ELF-1 (cell line): Measurements from ENCODE around the gene ARL4D.
"Not testable (repeated sequence)": the region's sequence is repeated elsewhere in the genome, so short reads cannot be mapped to it uniquely, and the experiment has no call there.

ENCODE experiments used
- DNase-seq: peaks from one replicate; pipeline ENCODE4 v3.0.0-alpha.2; 2016; ENCODE audit warnings: low read depth, low spot score

ARL4D gene

DNA sequence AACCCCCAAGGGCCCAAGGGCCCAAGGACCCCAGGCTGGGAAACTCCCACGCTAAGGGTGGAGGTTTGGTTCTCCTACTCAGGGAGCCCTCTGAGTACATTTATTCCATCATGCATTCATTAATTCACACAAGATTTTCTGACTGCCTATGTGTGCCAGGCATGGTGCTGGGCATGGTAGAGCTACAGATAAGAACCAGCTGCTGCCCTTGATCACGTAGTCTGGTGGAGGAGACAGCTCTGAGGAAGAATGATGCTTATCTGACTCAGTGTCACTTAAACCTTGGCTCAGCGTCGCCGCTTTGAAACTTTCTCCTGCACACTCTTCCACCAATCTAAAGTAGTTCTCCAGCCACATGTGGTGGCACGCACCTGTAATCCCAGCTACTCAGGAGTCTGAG lies 3.6 kb upstream of the ARL4D start:
- no peak for DNase-seq

DNA sequence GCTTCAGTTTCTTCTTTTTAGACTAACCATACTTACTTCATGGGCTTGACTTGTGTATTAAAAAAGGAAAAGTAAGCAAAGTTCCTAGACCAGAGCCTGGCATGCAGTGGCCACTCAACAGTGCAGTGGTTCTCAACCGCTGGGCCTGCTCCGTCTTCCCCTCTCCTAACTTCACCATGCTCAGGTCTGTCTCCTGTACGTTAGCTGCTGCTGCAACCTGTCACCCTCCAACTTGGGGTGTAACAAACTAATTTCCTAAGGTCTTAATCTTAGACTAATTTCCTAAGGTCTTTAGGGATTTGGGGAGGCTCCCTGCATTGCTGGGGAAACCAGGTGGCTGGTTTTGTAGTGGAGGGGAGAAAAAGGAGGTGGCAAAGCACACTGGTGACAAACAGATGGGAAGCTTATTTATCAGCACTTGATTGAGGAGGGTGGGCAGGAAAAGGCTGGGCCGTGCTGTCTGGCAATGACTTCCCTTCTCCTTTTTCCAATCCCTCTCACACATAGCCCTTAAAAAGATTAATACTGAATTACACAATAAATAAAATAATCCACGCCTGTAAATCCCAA lies 2.2 kb upstream of the ARL4D start:
- DNase-seq = no peak

DNA sequence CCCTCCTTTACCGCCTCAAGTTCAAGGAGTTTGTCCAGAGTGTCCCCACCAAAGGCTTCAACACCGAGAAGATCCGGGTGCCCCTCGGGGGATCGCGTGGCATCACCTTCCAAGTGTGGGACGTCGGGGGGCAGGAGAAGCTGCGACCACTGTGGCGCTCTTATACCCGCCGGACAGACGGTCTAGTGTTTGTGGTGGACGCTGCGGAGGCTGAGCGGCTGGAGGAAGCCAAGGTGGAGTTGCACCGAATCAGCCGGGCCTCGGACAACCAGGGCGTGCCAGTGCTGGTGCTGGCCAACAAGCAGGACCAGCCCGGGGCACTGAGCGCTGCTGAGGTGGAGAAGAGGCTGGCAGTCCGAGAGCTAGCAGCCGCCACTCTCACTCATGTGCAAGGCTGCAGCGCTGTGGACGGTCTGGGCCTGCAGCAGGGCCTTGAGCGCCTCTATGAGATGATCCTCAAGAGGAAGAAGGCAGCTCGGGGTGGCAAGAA lies 1.1 kb downstream of the ARL4D start:
- no peak for DNase-seq

DNA sequence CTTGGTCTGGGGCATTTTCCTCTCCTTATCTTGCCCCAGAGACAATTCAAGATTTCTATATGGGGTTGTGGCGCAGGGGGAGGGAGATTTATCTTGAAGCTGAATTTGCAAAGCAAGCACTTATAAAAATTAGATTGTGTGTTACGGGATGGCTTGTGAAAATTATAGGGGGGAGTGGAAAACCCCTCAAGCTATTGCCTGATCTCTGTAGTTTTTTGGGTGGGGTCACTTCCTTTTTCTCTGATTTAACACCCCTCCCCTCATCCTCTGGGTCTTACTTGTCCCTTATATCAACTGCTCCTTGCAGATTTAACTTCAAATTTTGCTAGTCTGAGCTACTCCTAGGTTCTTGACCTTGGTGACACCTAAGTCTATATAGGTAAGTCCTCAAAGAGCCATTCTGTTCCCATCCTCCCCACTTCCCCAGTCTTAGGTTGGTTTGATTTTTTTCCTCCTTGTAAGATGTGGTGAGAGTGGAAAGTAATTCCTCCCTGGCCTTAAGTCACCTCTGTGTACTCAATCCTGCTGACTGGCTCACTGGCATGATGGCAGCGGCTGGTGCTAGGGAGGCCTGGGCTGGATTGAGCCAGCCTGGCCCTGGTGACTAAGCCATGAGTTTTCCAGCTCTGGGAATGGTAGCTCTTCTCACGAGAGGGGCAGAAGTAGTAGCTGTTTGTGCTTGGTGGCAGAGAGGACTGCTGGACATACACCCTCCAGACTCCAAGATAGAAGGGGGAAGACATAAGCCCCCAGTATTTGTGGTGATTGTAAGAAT lies 2.3 kb downstream of the ARL4D start:
- DNase-seq = peak; percentile 51

DNA sequence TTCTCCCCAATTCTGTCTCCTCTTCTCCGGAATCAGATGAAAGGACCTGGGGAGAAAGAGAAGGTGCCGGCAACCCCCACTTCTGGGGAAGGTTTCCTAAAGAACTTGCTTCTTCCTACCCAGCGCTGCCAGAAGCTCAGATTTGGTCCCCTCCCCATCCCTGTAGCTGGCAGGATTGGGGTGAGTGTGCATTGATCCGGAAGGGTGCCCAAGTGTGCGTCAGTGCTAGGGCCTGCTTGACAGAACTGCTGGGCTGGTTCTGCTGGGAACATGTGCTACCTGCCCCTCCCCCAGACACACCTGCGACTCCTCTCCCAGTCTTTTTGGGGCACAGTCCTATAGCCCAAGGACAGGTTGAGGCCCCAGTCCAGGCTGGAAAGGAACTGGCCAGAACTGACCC lies 3.3 kb downstream of the ARL4D start:
- no peak for DNase-seq

DNA sequence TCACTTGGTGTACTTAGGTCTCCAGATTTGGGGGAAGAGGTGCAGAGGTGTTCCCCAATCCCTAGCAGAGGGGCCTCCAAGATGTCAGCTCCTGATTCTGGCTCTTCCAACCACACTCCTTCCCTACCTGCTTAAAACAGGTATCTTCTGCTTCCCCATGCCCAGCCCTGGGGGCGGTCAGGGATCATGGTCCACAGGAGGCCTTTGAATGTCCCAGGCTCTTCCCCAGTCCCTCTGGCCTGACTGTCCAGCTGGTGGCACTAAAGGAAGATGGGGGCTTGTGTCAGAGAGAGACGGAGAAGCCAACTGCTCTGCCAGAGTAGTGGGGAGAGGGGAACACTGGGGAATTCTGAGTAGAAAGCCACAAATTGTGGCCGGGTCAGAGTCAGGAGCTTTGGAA lies 3.8 kb downstream of the ARL4D start:
- no peak for DNase-seq

DNA sequence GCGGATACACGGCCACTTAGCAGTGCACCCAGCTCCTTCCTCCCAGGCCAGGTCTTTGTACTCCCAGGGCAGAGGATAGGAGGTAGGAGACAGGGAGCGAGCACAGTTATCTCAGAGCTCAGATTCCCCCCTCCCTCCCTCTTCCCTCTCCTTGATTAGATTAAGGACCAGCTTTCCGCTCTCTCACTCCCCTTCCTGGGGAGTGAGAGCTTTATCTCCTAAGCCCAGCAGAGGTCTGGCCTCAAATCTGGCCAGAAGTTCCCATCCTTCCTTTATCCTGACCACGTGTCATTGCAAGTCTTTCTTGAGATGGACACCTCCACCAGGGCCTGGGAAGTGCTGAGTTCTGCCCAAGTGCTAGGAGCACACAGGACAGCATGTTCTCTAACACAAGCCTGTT lies 5.1 kb downstream of the ARL4D start:
- DNase-seq = peak; percentile 71

DNA sequence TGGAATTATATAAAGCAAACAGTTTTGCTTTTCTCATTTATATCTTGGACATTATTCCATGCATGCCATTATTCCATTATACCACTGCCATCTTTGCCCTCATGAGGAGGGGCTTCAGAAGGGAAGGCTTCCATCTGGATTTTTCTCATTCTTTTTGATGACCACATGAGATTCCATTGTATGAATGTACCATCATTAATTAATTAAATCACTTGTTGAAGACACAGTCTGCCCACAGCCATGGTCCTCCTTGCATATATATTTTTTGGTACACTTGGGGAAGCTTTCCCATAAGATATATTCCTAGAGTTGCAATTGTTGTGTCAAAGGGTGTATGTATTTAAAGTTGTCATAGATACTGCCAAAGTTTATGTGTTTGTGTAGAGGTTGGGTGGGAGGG lies 7.1 kb downstream of the ARL4D start:
- DNase-seq = no peak

DNA sequence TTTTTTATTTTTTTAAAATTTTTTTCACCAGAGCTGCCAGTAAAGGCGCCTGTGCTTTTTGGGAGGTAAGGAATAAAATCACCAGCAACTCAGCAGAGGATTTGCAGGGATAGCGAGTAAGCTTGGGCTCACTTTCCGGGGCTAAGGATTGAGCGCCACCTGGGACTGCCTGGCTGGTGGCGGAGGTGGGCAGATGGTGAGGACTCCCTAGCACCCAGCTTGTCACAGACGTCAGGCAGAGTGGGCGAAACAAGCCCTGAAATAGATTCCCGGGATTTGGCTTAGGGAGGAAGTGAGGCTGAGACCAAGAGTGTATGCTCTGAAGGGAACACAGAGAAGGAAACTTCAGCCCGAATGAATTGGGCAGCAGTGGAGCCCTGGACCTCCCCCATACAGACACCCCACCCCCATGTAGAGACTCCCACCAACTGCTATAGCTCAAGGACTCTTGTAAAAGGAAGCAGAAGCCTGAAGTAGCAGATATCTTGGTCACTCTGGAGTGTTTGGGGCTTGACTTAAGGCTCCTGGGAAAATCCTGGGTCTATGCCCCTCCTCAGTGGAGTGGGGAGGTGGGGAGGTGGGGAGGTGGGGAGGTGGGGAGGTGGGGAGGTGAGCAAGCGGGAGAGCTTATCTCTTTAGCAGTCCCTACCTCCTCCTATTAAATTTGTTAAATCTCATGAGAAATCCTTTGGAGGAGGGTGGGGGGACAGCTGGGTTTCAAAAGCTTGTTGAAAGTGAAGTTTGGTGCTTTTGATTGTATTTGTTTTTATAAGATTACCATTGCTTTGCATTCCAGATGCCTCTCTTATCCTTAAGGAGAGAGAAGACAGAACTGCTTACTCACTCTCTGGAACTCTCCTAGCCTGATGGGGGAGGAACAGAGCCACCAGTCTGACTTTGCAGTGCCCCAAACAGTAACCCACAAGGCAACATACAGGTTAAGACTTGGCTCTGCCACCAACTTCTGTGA lies 8.2 kb downstream of the ARL4D start:
- peak; percentile 49 for DNase-seq

DNA sequence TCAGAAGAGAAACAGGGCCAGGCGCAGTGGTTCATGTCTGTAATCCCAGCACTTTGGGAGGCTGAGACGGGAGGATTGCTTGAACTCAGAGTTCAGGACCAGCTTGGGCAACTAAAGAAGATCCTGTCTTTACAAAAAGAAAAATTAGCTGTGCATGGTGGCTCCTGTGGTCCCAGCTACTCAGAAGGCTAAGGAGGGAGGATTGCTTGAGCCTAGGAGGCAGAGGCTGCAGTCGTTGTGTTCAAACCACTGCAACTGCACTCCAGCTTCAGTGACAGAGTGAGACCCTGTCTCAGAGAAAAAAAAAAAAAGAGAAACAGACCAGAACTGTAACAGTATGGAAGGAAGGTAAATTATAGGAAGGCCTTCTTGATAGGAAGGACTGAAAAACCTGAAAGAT lies 10.3 kb downstream of the ARL4D start:
- DNase-seq = no peak

DNA sequence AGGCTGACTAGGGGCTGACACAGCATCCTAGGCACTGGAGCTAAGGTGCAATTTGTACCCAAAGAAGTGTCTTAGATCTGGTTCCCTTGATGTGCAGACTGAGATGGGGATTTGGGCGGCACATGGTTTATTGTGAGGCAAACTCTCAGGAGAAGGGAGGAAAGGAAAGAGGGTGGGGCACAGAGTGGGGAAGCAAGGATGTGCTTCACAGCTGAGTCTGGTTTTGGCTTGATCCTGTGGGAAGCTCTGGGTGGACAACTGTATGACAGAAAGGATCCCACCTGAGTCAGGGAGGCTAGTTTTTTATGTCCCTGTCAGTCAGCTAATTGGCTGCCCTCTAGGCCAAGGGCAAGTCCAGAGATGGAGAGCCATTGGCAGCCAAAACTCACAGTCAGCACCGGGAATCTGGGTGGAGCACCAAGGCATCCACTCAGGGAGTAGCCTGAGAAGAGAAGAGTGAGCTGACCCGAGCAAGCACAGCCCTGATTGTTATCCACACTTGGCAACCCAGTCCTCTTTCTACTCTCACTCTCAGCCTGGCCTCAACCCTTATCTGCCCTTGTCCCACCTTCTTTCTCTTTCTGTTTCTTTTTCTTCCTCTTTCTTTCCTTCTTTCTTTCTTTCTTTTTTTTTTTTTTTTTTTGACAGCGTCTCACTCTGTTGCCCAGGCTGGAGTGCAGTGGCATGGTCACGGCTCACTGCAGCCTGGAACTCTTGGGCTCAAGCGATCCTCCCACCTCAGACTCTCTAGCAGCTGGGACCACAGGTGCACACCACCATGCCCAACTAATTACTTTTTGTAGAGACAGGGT lies 12.0 kb downstream of the ARL4D start:
- DNase-seq = no peak

DNA sequence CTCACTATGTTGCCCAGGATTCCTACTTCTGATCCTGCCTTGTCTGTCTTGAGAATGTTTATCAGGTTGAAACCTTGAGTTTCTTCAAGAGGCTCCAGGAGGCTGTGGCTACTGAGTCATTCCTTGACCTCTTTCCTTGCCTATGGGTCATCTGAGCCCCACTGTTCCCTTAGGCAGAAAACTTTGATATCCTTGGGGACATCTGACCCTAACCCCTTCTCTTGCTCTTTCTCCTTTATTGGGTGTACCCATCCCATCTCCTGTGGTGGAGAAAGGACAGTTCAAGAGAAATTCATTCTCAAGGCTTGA lies 12.5 kb downstream of the ARL4D start:
- DNase-seq = no peak

DNA sequence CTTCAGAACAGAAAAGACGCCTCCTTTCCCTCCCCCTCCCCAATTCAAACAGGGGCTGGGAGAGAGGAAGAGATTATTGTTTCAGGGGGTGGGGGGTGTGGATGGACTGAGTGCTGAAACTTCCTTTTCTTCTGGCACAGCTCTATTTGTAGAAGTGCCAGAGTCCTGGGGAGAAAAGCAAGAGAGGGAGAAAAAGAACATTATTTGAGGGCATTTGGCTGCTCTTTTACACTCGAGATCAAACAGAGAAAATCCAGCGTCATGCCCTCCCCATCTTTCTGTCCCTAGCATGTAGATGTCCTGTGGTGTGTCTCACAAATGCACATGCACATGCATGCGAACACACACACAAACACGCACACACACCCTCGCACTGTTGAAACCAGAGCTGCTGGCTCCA lies 13.0 kb downstream of the ARL4D start:
- no peak for DNase-seq

DNA sequence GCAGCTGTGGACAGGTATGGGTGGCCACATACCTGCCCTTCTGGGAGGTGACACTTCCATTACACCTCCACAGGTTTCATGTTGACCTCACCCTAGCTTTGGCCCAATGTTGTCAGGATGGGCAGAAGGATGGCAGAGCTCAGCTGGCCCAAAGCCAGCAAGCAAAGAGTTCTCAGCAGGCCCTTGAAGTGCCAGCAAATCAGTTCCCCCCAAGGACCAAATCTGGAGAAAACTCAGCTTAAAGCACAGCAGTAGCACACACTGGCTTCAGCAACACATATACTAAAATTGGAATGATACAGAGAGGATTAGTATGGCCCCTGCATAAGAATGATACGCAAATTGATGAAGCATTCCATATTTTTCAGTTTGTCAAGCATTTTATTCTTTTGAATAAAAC lies 13.4 kb downstream of the ARL4D start:
- DNase-seq = no peak

DNA sequence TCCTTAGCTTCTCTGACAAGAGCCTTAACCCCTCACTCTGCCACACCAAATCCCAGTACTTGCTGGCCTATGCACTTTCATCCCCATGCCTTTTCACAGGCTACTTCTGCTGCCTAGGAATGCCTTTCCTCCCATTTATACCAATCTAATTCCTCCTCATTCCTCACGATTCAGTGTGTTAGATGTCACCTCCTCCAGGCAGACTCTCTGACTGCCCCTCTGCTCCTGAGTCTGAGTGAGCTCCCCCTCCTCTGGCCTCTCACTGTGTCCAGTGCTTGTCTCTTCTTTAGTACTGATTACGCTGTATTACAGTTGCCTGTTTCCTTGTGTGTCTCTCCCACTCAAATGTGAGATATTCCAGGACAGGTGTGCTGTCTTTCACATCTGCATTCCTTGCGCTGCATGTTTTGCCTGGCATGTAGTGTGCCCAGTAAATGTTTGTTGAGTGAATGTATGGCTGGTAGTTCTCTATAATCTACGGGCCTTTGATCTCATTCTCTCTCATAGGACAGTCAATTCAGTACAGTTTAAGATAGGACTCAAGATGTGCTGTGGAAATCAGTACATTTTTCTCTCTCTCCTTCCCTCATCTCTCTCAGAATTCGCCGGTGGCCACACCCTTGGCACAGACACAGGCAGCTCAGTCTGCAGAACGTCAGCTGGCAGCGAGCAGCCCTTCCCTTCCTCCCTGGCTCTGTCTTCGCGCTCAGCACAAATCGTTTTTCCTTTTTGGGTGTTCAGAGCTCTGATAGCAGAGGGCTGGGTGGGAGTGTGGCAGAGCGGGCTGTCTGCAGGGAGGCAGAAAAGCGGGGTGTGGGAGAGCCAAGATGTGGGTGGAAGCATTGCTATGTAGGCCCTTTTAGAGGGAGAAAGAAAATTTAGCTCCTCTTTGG lies 18.5 kb downstream of the ARL4D start:
- DNase-seq = no peak

DNA sequence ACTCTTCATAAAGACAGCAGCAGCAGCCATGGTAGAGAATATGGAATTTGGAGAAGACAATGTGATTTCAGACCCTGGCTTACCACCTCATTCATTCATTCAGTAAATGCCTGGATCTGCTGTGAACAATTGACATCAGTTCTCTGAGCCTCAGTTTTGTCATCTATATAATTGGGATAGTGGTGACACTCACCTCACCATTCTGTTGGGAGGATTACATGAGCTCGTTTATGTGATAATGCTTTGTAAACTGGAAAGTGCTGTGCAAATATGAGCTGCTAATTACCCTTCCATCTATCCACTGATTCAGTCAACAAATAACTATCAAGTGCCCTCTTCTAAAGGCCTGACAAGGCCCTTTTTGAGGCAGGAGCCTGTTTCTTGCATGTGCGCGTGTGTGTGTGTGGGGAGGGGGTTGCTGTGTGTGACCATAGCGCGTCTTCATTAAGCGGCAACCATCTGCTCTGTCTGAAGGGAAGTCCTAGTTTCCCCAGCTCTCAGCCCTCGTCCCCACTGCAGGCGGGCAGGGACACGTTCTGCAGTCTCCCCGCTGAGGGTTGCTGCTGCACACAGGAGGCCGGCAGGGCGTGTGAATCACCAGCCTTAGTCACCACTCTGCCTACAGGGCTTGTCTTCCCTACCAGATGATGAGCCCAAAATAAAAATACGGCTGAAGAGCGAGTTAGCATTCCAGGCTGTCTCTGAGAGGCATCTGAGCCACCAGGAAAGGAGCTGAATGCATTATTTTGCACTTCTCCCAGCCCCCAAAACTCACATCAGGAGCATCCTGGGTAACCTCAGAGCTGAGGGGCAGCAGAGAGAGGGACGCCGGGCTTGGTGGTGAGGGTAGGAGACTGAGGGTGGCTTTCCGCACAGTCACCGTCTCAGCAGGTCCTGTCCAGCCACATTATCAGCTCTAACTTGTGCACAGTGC lies 19.9 kb downstream of the ARL4D start:
- DNase-seq = peak; percentile 82

DNA sequence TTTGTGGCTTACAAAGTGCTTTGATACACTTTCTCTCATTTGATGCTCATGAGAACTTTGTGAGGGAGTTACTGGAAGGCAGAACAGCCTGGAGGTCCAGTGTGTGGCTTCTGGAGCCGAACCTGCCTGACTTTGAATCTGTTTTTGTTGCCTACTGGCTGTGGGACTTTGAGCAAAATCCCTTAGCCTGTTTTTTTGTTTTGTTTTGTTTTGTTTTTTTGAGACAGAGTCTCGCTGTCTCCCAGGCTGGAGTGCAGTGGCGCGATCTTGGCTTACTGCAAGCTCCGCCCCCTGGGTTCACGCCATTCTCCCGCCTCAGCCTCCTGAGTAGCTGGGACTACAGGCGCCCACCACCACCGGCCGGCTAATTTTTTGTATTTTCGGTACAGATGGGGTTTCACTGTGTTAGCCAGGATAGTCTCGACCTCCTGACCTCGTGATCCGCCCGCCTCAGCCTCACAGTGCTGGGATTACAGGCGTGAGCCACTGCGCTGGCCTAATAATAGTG lies 20.6 kb downstream of the ARL4D start:
- not testable (repeated sequence) for DNase-seq

DNA sequence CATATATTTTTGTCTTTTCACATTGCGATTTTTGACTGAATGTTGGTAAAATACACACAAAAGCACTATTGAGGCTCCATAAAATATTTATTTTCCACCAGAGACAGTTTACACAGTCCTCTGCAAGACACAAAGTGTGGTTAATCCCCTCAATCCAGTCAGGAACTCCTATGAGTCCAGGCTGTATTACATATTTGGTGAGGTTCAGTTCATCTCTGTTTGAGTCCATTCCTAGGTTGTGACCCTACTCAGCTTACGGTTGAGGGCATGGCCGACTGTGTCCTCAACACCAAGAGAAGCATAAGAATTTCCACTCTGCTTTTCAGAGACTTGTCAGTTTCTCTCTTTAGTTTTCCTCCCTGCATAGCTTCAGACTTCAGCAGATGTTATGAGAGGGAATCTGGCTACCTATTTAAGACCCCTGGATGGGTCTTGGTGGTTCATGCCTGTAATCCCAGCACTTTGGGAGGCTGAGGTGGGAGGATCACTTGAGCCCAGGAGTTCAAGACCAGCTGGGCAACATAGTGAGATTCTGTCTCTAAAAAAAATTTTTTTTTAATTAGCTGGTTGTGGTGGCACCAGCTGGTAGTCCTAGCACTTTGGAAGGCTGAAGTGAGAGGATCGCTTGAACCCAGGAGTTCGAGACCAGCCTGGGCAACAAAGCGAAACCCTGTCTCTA lies 25.1 kb downstream of the ARL4D start:
- DNase-seq = no peak
